Adipocyte (in vitro differentiated cells): ENCODE data around the gene HSD3B7.

Experiments used
- DNase-seq: peaks from one replicate; pipeline ENCODE4 v3.0.0-alpha.2; 2015; ENCODE audit warnings: low read depth
- H3K27me3 ChIP-seq: replicated peaks from 2 replicates; pipeline ENCODE4 v1.7.0; 2013; ENCODE audit warnings: mild to moderate bottlenecking, low read length, moderate library complexity; ENCODE audit not compliant: control insufficient read depth, insufficient read depth
- H3K36me3 ChIP-seq: 2 replicates; pipeline ENCODE4 v1.7.0; 2013; ENCODE audit warnings: low read length, mild to moderate bottlenecking, moderate library complexity; ENCODE audit not compliant: control insufficient read depth, insufficient read depth, severe bottlenecking
- H3K4me1 ChIP-seq: 2 replicates; pipeline ENCODE4 v1.7.0; 2013; ENCODE audit warnings: mild to moderate bottlenecking, low read length, moderate library complexity; ENCODE audit not compliant: control insufficient read depth, insufficient read depth
- H3K4me3 ChIP-seq: 2 replicates; pipeline ENCODE4 v1.7.0; 2013; ENCODE audit warnings: mild to moderate bottlenecking, low read length, moderate library complexity
- H3K9ac ChIP-seq: 2 replicates; pipeline ENCODE4 v1.7.0; 2013; ENCODE audit warnings: mild to moderate bottlenecking, low read length, moderate library complexity
- H3K9me3 ChIP-seq: 2 replicates; pipeline ENCODE4 v1.7.0; 2013; ENCODE audit warnings: mild to moderate bottlenecking, low read length, moderate library complexity; ENCODE audit not compliant: control insufficient read depth

HSD3B7 gene

GRCh38 chr16:30949650-30950515 is 35.1 kb upstream of the HSD3B7 start:
- peak overlapping the region; percentile 90 for H3K9ac ChIP-seq
- H3K27me3 ChIP-seq = no peaks in the 10 kb centered on the region
- peaks cover 4% of the 10 kb centered on the region for H3K36me3 ChIP-seq
- peak; percentile 79 for DNase-seq
- peak overlapping the region; percentile 91 for H3K4me3 ChIP-seq
- peaks cover 43% of the 10 kb centered on the region for H3K4me1 ChIP-seq
- H3K9me3 ChIP-seq = no peaks in the 10 kb centered on the region

DNA sequence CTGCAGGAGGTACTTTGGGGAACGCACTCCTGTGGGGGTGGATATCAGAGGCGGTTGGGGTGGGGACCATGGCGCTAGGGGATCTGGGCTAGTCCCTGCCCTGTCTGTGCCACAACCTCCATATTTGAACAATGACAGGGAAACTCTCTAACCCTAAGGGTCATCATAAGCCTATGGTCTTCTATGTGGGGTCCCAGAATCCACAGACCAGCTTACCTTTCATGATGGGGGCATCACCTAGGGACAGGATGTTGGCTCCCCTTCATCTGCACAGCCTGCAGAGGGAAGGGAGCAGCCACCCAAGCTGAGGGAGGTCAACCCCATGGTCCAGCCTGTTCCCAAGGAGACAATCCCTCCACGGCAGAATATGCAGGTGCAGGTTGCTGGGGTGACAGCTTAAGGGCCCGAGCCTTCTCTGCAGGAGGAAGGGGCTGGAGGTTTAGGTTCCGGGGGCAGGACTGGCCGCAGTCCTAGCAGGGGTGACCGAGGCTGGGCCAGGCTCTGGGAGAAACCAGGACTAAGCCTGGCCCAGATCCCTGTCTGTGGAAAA is 34.4 kb upstream of the HSD3B7 start:
- H3K9ac ChIP-seq = peak overlapping the region; percentile 90
- no peaks in the 10 kb centered on the region for H3K27me3 ChIP-seq
- H3K4me3 ChIP-seq = peak overlapping the region; percentile 91
- DNase-seq = no peak
- no peaks in the 10 kb centered on the region for H3K9me3 ChIP-seq
- H3K4me1 ChIP-seq = peaks cover 43% of the 10 kb centered on the region
- peaks cover 4% of the 10 kb centered on the region for H3K36me3 ChIP-seq

DNA sequence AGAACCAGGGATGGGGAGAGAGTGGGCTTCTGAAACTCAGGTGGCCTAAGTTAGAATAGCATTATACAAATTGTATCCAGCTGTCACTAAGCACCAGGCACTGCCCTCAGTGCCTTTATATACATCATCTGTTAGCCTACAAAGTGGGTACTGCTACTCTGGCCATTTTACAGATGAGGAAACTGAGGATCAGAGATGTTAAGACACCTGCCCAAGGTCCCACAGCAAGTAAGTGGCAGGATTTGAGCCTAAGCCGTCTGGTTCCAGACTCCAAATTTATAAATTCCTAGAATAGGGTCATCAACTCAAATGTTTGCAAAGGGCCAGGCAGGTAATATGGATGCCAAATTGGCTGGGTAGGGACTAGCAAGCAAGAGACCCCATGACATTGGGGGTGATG is 33.8 kb upstream of the HSD3B7 start:
- Histone ChIP-seq H3K4me1 (peaks cover 43% of the 10 kb centered on the region), H3K27me3 (no peaks in the 10 kb centered on the region), H3K4me3 (no peak overlapping the region), H3K36me3 (peaks cover 4% of the 10 kb centered on the region), H3K9ac (peak overlapping the region; percentile 13), H3K9me3 (no peaks in the 10 kb centered on the region)
- DNase-seq = no peak

DNA sequence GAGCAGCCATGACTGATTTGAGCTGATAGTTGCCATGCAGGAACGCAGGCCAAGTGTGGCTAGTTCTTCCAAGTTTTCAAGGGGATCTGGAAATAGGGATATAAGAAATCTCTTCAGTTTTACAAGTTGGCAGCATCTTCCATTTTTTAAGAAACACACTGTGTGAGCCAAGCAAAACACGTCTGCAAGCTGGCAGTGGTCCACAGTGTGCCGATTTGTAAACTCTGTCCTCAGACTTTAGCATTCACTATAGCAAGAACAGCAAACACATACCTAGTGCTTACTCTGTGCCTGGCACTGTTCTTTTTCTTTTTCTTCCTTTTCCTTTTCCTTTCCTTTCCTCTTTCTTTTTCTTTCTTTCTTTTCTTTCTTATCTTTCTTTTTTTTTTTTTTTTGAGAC is 33.3 kb upstream of the HSD3B7 start:
- no peaks in the 10 kb centered on the region for H3K9me3 ChIP-seq
- H3K27me3 ChIP-seq = no peaks in the 10 kb centered on the region
- H3K36me3 ChIP-seq = peaks cover under 1% of the 10 kb centered on the region
- H3K9ac ChIP-seq = peak overlapping the region; percentile 34
- peak; percentile 83 for DNase-seq
- peaks cover 46% of the 10 kb centered on the region for H3K4me1 ChIP-seq
- H3K4me3 ChIP-seq = no peak overlapping the region

DNA sequence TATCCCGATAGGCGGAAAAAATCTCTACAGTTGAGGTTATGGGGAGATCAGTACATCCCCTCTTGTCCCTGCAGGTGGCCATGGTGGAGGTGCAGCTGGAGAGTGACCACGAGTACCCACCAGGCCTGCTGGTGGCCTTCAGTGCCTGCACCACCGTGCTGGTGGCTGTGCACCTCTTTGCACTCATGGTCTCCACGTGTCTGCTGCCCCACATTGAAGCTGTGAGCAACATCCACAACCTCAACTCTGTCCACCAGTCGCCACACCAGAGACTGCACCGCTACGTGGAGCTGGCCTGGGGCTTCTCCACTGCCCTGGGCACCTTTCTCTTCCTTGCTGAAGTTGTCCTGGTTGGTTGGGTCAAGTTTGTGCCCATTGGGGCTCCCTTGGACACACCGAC is 31.9 kb upstream of the HSD3B7 start:
- Histone ChIP-seq H3K36me3 (no peaks in the 10 kb centered on the region), H3K4me3 (no peak overlapping the region)

GRCh38 chr16:30953511-30954124 is 31.4 kb upstream of the HSD3B7 start:
- Histone ChIP-seq H3K4me3 (no peak overlapping the region), H3K27me3 (no peaks in the 10 kb centered on the region), H3K9me3 (no peaks in the 10 kb centered on the region), H3K9ac (peak overlapping the region; percentile 59), H3K4me1 (peaks cover 50% of the 10 kb centered on the region), H3K36me3 (no peaks in the 10 kb centered on the region)
- peak; percentile 83 for DNase-seq

More for the DNA sequence above, 31.9 kb upstream of the HSD3B7 start:
- Histone ChIP-seq H3K9ac (peak overlapping the region; percentile 59), H3K9me3 (no peaks in the 10 kb centered on the region), H3K4me1 (peaks cover 47% of the 10 kb centered on the region), H3K27me3 (no peaks in the 10 kb centered on the region)
- DNase-seq = no peak

DNA sequence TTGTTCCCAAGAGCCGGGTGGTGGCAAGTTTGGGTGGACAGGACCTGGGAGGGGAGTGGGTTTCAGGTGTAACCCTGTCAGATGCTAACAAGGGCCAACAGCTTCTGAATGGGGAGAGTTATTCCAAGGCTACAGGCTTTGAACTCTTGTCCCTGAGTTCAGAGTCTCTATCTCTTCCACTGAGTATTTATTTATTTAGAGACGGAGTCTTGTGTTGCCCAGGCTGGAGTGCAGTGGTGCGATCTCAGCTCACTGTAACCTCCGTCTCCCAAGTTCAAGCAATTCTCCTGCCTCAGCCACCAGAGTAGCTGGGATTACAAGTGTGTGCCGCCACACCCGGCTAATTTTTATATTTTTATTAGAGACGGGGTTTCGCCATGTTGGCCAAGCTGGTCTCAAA is 30.0 kb upstream of the HSD3B7 start:
- no peaks in the 10 kb centered on the region for H3K27me3 ChIP-seq
- H3K36me3 ChIP-seq = peaks cover 10% of the 10 kb centered on the region
- H3K4me3 ChIP-seq = no peak overlapping the region
- no peak overlapping the region for H3K9ac ChIP-seq
- H3K9me3 ChIP-seq = no peaks in the 10 kb centered on the region
- no peak for DNase-seq
- peaks cover 57% of the 10 kb centered on the region for H3K4me1 ChIP-seq

DNA sequence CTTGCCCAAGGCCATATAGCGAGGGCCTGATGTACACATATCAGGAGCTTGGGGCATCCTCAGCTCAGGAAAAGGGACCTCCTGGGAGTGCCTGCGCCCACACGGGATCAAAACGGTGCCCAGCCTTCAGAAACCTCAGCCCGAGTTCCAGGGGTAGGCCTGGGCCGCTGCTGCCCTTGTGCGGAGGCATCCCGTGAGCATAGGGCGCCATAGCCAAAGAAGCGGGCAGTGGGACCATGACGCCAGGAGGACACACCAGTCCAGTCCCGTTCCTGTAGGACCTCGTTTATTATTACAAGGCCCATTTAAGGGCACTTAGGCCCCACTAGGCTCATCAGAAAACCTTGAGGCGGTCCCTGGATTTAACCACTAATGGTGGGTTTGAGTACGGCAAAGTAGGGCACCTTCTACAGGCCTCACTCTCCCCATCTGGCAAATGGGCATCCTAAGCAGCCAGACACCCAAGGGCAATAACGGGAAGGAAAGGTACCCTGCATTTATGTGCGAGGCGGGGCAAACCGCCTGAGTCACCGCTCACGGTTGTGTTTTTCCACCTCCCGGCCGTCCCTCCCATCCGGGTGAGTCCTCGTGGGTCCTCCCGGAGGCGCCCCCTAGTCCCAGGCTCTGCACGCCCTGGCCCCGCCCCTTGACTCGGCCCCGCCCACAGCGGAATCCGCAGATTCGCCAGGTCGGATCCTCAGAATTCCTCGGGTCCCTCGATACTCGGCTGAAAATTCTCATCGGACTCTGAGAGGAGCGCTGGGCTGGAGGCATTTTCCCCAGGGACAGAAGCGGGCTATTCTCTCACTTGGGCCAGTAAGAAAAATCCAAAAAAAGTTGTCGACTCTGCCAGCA is 28.2 kb upstream of the HSD3B7 start:
- DNase-seq = peak; percentile 93
- Histone ChIP-seq H3K27me3 (no peaks in the 10 kb centered on the region), H3K9me3 (no peaks in the 10 kb centered on the region), H3K36me3 (peaks cover 27% of the 10 kb centered on the region), H3K9ac (peak overlapping the region; percentile 98), H3K4me1 (peaks cover 41% of the 10 kb centered on the region), H3K4me3 (peak overlapping the region; percentile 89)

GRCh38 chr16:30957456-30958174 is 27.4 kb upstream of the HSD3B7 start, which contains the start of gene SETD1A:
Gene SETD1A (plus strand): TSS chr16:30957754. CDS start chr16:30958732, 978 bp downstream.
- Histone ChIP-seq H3K9ac (peak within 1 kb of the TSS; percentile 98), H3K27me3 (no peaks in the 10 kb centered on the region), H3K9me3 (no peaks in the 10 kb centered on the region), H3K4me3 (peak within 1 kb of the TSS; percentile 89), H3K36me3 (peaks cover 33% of the 10 kb centered on the region), H3K4me1 (peaks cover 35% of the 10 kb centered on the region)
- DNase-seq = peak; percentile 99
